ENCODE measurements around the gene FAM107B.

Gene FAM107B

GRCh38 chr10:14772399-14772798 is 2.3 kb downstream of the FAM107B start:
- H3K4me3 ChIP-seq (ENCODE audit: low read depth, low read length): no peak overlapping the region
- H3K27ac ChIP-seq: no peak overlapping the region

GRCh38 chr10:14770927-14771326 is 3.8 kb downstream of the FAM107B start:
- Histone ChIP-seq H3K79me2 (no peaks in the 10 kb centered on the region), H3K36me3 (ENCODE audit: control insufficient read depth, insufficient read depth, low read length) (no peaks in the 10 kb centered on the region), H3K27me3 (ENCODE audit: control insufficient read depth, insufficient read depth, low read length) (no peaks in the 10 kb centered on the region), H3K4me1 (no peaks in the 10 kb centered on the region), H3K4me2 (ENCODE audit: low read length) (no peak overlapping the region), H2AFZ (no peak overlapping the region), H3K9ac (no peak overlapping the region), H3K4me3 (ENCODE audit: low read depth, low read length) (no peak overlapping the region), H3K27ac (no peak overlapping the region), H3K9me3 (ENCODE audit: control insufficient read depth, low read length) (no peaks in the 10 kb centered on the region)
- TF ChIP-seq, protein P1, sequence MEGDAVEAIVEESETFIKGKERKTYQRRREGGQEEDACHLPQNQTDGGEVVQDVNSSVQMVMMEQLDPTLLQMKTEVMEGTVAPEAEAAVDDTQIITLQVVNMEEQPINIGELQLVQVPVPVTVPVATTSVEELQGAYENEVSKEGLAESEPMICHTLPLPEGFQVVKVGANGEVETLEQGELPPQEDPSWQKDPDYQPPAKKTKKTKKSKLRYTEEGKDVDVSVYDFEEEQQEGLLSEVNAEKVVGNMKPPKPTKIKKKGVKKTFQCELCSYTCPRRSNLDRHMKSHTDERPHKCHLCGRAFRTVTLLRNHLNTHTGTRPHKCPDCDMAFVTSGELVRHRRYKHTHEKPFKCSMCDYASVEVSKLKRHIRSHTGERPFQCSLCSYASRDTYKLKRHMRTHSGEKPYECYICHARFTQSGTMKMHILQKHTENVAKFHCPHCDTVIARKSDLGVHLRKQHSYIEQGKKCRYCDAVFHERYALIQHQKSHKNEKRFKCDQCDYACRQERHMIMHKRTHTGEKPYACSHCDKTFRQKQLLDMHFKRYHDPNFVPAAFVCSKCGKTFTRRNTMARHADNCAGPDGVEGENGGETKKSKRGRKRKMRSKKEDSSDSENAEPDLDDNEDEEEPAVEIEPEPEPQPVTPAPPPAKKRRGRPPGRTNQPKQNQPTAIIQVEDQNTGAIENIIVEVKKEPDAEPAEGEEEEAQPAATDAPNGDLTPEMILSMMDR (IDR thresholded peaks at IDR 0.05): no peak

More at GRCh38 chr10:14772399-14772798, 2.3 kb downstream of the FAM107B start:
- H3K36me3 ChIP-seq (ENCODE audit: control insufficient read depth, insufficient read depth, low read length): no peaks in the 10 kb centered on the region
- TF ChIP-seq, protein P1 (IDR thresholded peaks at IDR 0.05): no peak
- H3K9me3 ChIP-seq (ENCODE audit: control insufficient read depth, low read length): no peaks in the 10 kb centered on the region
- no peaks in the 10 kb centered on the region for H3K4me1 ChIP-seq
- H3K9ac ChIP-seq: no peak overlapping the region
- no peak overlapping the region for H2AFZ ChIP-seq
- H3K79me2 ChIP-seq: no peaks in the 10 kb centered on the region
- no peak overlapping the region for H3K4me2 ChIP-seq (ENCODE audit: low read length)
- no peaks in the 10 kb centered on the region for H3K27me3 ChIP-seq (ENCODE audit: control insufficient read depth, insufficient read depth, low read length)

DNA sequence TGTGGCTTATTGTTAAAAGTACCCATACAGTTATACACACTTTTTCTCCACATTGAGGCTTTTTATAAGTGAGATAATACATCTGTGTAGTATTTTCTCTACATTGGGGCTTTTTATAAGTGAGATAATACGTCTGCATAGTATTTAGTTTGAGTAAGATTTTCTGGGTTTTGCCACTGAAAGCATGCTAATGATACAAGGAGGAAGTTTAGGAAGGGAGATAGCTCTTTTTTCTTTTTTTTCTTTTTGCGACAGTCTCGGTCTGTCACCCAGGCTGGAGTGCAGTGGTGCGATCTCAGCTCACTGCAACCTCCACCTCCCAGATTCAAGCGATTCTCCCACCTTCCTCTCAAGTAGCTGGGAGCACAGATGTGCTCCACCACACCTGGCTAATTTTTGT is 13.3 kb downstream of the FAM107B start:
- no peaks in the 10 kb centered on the region for H3K9me3 ChIP-seq (ENCODE audit: control insufficient read depth, low read length)
- H3K4me1 ChIP-seq: no peaks in the 10 kb centered on the region
- H3K27ac ChIP-seq: no peak overlapping the region
- H3K27me3 ChIP-seq (ENCODE audit: control insufficient read depth, insufficient read depth, low read length): no peaks in the 10 kb centered on the region
- H2AFZ ChIP-seq: no peak overlapping the region
- H3K79me2 ChIP-seq: no peaks in the 10 kb centered on the region
- H3K4me3 ChIP-seq (ENCODE audit: low read depth, low read length): no peak overlapping the region
- no peak overlapping the region for H3K9ac ChIP-seq
- TF ChIP-seq, protein P1 (IDR thresholded peaks at IDR 0.05): no peak
- no peak overlapping the region for H3K4me2 ChIP-seq (ENCODE audit: low read length)
- H3K36me3 ChIP-seq (ENCODE audit: control insufficient read depth, insufficient read depth, low read length): no peaks in the 10 kb centered on the region

DNA sequence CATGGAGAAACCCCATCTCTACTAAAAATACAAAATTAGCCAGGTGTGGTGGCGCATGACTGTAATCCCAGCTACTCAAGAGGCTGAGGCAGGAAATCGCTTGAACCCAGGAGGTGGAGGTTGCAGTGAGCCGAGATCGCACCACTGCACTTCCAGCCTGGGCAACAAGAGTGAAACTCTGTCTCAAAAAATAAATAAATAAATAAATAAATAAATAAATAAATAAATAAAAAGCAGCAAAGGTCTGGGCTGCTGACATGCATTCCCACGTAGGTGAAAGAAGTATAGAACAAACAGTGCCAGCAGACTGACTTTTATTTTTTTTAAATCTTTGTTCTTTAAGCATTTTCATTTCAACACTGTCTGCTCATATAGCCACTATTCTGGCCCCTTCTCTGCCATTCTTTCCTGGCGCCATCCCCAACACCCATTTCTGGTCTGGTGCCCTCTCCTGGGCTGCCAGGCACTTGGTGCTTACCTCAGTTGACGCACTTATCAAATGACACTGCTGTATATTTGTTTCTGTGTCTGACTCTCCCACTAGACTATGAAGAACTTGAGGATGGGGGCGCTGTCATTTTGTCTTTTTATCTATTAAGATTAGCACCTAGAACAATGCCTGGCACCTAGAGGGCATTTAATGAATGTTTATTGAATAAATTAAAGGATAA is 15.6 kb downstream of the FAM107B start:
- Histone ChIP-seq H2AFZ (no peak overlapping the region), H3K36me3 (ENCODE audit: control insufficient read depth, insufficient read depth, low read length) (no peaks in the 10 kb centered on the region), H3K9ac (no peak overlapping the region), H3K9me3 (ENCODE audit: control insufficient read depth, low read length) (no peaks in the 10 kb centered on the region), H3K27me3 (ENCODE audit: control insufficient read depth, insufficient read depth, low read length) (no peaks in the 10 kb centered on the region), H3K4me1 (no peaks in the 10 kb centered on the region), H3K79me2 (no peaks in the 10 kb centered on the region), H3K4me2 (ENCODE audit: low read length) (no peak overlapping the region), H3K4me3 (ENCODE audit: low read depth, low read length) (no peak overlapping the region), H3K27ac (no peak overlapping the region)
- TF ChIP-seq, protein P1 (IDR thresholded peaks at IDR 0.05): no peak

DNA sequence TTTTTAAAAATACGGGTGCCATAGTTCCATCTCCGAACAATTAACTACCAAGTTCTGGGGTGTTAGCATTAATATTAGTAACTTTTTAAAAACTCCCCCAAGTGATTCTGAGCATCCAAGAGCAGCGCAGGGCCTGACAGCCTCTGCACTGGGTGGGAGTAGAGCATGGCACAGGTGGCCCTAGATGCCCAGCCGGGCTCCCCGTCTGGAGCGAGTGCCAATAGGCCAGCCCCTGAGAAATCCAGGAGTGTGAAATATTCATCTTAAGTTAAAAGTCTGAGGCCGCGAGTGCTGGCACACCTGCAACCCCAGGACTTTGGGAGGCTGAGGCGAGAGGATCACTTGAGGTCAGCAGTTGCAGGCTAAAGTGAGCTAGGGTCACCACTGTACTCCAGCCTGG is 16.2 kb downstream of the FAM107B start:
- H3K27me3 ChIP-seq (ENCODE audit: control insufficient read depth, insufficient read depth, low read length): no peaks in the 10 kb centered on the region
- no peaks in the 10 kb centered on the region for H3K36me3 ChIP-seq (ENCODE audit: control insufficient read depth, insufficient read depth, low read length)
- H3K4me2 ChIP-seq (ENCODE audit: low read length): no peak overlapping the region
- TF ChIP-seq, protein P1 (IDR thresholded peaks at IDR 0.05): no peak
- no peaks in the 10 kb centered on the region for H3K79me2 ChIP-seq
- no peaks in the 10 kb centered on the region for H3K4me1 ChIP-seq
- H3K9ac ChIP-seq: no peak overlapping the region
- H3K9me3 ChIP-seq (ENCODE audit: control insufficient read depth, low read length): no peaks in the 10 kb centered on the region
- no peak overlapping the region for H3K4me3 ChIP-seq (ENCODE audit: low read depth, low read length)
- H3K27ac ChIP-seq: no peak overlapping the region
- H2AFZ ChIP-seq: no peak overlapping the region

Data from parathyroid adenoma (tissue), 2 donors.